Upper lobe of left lung (tissue), 4 donors: Measurements from ENCODE around the gene SLC6A19.

Experiments used
- POLR2A ChIP-seq, 4 donors: fragments of 450-650 bp; IDR thresholded peaks; one replicate each; pipeline ENCODE4 v1.5.1; 2016 to 2017; ENCODE audit warnings: antibody characterized with exemption in 4 of 4, mild to moderate bottlenecking in 2 of 4
- POLR2AphosphoS5 ChIP-seq, 2 donors: sonication (generic); formaldehyde crosslinking; IDR thresholded peaks; one replicate each; pipeline ENCODE4 v1.5.1; 2017; ENCODE audit warnings: antibody characterized with exemption in 2 of 2
- TF ChIP-seq, protein P1 (sequence below), 6 experiments: fragments of 450-650 bp in 4 of 6; fragments of 200-600 bp in 2 of 6; sonication (generic) in 2 of 6; IDR thresholded peaks; one replicate each; pipeline ENCODE4 v1.5.1; 2016 to 2019; ENCODE audit warnings: antibody characterized with exemption in 6 of 6

DNA sequence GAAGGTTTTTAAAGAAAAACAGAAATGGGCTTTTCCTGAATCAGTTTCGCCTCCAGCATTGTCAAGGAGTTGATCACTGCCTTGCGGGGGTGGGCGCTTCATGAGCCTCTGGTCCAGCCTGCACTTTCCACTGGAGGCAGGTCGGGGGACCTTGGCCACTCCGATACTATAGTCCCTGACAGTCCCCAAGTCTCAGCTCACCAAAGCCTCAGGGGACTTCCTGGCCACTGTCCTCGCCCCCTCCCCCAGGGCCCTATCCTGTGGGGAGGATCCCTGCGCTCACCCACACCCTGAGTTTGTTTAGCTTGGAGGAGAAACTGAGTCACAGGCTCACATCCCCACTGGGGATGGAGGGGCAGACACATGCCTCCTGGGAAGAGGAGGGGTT lies 1.4 kb downstream of the SLC6A19 start:
- no peak for TF ChIP-seq POLR2A (IDR thresholded peaks at IDR 0.05)
- TF ChIP-seq, protein P1, sequence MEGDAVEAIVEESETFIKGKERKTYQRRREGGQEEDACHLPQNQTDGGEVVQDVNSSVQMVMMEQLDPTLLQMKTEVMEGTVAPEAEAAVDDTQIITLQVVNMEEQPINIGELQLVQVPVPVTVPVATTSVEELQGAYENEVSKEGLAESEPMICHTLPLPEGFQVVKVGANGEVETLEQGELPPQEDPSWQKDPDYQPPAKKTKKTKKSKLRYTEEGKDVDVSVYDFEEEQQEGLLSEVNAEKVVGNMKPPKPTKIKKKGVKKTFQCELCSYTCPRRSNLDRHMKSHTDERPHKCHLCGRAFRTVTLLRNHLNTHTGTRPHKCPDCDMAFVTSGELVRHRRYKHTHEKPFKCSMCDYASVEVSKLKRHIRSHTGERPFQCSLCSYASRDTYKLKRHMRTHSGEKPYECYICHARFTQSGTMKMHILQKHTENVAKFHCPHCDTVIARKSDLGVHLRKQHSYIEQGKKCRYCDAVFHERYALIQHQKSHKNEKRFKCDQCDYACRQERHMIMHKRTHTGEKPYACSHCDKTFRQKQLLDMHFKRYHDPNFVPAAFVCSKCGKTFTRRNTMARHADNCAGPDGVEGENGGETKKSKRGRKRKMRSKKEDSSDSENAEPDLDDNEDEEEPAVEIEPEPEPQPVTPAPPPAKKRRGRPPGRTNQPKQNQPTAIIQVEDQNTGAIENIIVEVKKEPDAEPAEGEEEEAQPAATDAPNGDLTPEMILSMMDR (IDR thresholded peaks at IDR 0.05) = no peak
- no peak for TF ChIP-seq POLR2AphosphoS5 (IDR thresholded peaks at IDR 0.05)
